Fibroblast of skin of left biceps (primary cell): ENCODE results near the gene VPS35.

Source experiments
- DNase-seq, 2 experiments: peaks; one replicate each; pipeline ENCODE4 v3.0.0-alpha.2; 2013; ENCODE audit warnings: low read depth in 2 of 2

Gene VPS35

GRCh38 chr16:46613352-46613751 is 75.6 kb downstream of the VPS35 start:
- DNase-seq = no peak

DNA sequence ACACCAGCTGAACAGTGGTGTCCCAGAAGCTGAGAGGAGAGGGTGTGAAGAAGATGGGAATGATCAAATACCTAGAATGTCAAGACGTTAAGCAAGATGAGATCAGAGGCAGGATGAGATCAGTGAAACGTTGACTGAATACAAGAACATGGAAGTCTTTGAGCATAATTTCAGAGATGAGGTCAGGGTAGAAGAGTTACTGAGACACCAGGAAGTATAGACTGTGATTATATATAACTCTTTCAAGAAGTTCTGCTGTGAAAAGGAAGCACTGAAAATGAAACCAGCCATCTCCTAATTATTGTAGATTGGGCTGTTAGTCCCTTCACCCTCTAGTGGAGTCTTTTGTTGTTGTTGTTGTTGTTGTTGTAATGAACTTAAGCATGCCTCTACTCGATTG is 76.9 kb downstream of the VPS35 start:
- DNase-seq = no peak

- peak; percentile 13 to 22 for DNase-seq
Measured at GRCh38 chr16:46607529-46607928, 81.4 kb downstream of the VPS35 start.

DNA sequence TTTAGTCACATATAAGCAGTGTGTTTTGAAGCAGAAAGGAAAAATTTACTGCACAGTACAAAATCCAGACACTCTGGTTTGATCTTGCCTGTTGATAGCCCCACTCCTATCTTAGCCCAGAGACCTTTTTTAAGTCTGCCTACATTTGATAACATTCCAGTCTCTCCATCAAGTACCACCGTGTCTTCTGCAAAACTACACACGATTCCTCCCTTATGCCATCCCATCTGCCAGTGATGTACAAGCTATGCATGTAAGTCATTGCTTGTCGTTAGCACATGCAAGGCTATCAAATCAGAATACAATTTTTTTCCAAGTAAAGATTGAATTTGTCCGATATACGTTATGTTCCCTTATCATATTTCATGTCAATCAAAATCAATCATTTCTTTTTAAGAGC is 82.7 kb downstream of the VPS35 start:
- DNase-seq = no peak
